ENCODE data around the gene IQCF6. TPM values are rescaled to one million over a fixed set of nuclear protein-coding genes. Genes with fewer than 3 reads are reported as not detected.
"Not testable (repeated sequence)": the region's sequence is repeated elsewhere in the genome, so short reads cannot be mapped to it uniquely, and the experiment has no call there.

The IQCF6 gene
- total RNA-seq, result not detected in 2 replicates
- polyA plus RNA-seq (2012), result not detected

DNA sequence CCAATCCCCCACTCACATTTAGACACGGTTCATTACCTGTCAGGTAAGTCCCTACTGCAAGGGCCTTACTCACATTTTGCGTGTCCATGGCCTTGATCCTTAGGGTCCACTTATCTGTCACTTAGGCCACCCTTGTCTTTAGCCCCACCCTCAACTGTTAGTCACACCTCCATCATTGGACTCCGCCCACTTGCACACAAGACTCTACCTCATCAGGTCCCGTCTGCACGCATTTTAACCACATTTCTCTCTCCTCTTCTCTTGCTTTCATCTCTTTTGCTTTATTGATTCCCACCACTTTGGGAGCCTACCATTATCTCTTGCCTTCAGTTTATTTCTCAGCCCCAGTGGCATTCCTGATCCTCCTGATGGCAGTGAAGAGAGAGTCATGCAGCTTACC lies at the start of gene IQCF6:
TSS of gene IQCF6 (minus strand) at position 101 of the 400 bp plus-strand sequence. CDS start at position 88, 13 bp downstream.
- DNase-seq (ENCODE audit: low read depth), result no peak

DNA sequence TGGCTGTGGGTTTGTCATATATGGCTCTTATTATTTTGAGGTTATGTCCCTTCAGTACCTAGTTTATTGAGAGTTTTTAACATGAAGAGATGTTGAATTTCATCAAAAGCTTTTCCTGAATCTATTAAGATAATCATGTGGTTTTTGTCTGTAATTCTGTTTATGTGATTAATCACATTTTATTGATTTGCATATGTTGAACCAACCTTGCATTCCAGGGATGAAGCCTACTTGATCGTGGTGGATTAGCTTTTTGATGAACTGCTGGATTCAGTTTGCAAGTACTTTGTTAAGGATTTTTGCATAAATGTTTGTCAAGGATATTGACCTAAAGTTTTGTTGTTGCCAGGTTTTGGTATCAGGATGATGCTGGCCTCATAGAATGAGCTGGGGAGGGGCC lies 49.3 kb upstream of the IQCF6 start:
- no peak for DNase-seq (ENCODE audit: low read depth)

DNA sequence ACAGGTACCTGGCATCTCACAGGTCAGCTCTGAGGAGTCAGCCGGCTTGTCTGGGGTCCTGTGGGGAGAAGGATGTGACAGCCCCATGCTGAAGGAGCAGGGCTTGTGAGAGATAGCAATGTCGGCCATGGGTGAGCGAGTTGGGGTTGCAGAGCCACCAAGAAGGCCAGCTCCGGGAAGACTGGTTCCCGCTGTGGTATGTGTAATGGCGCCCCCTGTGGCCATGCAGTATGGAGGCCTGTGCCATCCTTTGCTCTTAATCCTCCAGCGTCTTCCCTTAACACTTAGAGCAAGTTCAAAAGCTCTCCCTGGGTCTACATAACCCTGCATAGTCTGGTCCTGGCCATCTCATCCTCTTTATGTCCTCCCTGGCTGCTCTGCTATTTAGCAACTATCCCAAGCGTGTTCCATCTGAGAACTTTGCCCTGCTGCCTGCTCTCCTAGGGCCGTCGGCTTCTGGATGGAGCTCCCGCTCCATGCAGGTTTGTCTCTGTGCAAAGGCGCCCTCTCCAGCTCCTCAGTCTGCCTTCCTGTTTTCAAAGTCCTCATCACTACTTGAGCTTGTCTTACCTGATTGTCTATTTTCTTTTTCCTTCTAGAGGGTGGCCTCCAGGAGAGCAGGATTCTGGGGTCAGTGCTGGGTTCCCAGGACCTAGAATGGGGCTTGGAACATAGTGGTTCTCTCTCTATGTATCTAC lies 40.8 kb upstream of the IQCF6 start:
- no peak for DNase-seq (ENCODE audit: low read depth)

DNA sequence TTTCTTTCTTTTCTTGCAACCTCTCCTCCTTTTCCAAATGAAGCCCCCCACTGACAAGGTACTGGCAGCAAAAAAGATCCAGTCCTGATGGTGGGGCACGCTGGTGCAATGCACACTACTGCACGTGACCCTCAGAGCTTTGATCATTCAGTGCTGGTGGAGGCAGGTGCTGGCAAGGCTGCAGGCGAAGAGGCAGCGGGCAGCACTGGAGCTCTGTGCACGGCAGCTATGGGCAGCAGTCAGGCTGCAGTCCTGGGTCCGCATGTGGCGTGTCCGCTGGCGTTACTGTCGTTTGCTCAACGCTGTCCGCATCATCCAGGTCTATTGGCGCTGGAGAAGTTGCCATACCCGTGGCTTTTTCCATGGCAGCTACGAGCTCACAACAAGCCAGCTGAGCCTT lies 40.1 kb upstream of the IQCF6 start:
- DNase-seq (ENCODE audit: low read depth), result no peak

DNA sequence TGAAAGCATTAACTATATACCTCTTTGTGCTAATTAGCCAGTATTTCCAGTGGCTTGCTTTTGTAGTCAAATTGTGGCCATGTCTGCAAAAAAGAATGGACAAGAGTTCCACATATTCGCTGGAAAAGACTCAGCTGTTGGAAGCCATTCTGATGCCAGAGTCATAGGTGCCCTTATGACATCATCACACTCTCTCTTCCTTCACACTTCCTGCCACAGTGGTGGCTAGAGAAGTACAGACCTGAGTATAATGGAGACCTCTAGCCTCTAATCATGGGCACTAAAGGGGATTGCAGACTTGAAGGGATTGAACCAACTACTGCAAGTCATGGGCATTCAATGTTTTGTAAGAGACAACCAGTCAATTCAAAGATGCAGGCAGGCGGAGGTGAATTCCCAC lies 38.3 kb upstream of the IQCF6 start:
- no peak for DNase-seq (ENCODE audit: low read depth)

DNA sequence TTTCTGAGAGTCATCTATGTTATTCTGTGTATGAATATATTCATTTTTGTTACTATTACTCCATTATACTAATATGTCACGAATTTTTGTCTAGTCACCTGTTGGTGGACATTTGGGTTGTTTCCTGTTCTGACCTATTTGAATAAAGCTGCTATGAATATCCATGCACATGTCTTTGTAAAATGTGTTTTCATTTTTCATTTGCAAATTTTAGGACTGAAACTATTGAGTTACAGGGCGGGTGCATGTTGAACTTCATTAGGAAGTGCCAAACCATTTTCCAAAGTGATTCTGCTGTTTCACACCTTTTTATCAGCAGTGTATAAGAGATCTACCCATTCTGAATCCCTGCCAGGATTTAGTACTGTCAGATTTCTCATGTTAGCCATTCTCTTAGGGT lies 37.7 kb upstream of the IQCF6 start:
- no peak for DNase-seq (ENCODE audit: low read depth)

DNA sequence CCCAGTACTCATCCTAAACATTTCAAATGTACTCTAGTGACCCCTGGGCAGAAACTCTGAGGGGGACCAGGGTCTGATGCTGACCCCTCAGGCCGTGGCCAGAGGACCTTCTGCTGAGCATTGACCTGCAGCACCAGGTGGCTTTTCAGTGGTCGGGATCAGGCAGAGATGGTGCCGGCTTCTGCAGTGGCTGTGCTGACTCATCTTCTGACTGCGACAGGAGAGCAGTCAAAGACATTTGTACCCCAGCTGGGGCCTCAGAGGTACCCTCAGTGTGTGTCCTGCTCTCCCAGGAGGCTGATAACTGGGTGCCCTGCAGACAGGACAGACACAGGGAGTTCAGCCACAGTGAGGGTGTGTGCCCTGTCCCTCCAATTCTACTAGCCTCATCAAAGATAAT lies 36.6 kb upstream of the IQCF6 start:
- no peak for DNase-seq (ENCODE audit: low read depth)

DNA sequence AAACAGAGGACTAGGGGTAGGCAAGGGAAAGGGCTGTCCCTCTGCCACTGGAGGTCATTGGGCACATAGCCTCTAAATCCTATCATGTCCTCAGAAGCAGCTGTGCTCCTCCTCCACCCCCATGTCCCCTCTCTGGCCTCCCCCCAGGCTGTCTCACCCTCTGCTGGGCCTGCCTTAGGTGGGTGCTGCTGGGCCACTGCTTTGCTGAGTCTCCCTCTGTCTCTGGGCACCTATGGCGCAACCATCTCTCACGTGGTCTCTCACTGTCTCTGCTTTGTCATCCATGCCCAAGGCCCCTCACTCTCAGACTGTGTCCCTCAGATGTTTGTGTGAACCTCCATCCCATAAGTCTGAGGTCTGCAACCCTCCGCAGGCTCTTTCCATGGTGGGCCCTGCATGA lies 35.0 kb upstream of the IQCF6 start:
- DNase-seq (ENCODE audit: low read depth), result no peak

DNA sequence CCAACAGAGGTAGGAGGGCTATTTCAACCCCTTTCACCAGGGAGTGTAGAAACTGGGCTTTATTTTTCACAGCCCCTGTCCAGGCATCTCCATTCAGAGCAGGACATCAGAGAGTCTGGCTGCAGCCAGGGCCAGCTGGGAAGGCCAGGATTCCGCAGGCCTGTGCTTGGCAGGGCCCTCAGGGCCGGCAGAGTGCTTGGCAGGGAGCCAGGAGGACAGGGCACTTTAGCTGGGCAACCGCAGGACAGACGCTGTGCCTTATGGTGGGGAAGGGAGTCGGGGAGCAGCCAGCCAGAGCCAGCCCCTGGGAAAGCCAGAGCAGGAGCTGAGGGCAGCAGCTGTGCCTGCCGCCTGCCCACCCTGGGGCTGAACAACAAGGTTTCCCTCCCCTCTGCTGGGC lies 34.5 kb upstream of the IQCF6 start:
- DNase-seq (ENCODE audit: low read depth), result peak; percentile 92

DNA sequence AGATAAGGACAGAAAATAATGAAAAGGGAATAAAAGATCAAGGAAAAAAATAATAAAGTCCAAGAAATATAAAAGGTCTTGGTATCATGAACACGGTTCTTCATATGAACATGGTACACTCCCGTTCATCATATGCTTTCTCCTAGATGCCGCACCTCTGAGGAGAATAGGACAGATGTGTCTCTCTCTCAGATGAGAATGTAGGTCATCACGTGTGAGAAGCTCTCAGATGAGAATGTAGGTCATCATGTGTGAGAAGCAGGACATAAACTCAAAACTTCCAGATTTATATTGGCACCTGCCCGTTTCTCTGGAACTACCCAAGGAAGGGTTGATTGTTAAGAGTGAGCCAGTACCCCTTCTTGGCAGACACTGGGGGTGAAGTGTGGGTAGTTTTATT lies 29.9 kb upstream of the IQCF6 start:
- DNase-seq (ENCODE audit: low read depth), result no peak

DNA sequence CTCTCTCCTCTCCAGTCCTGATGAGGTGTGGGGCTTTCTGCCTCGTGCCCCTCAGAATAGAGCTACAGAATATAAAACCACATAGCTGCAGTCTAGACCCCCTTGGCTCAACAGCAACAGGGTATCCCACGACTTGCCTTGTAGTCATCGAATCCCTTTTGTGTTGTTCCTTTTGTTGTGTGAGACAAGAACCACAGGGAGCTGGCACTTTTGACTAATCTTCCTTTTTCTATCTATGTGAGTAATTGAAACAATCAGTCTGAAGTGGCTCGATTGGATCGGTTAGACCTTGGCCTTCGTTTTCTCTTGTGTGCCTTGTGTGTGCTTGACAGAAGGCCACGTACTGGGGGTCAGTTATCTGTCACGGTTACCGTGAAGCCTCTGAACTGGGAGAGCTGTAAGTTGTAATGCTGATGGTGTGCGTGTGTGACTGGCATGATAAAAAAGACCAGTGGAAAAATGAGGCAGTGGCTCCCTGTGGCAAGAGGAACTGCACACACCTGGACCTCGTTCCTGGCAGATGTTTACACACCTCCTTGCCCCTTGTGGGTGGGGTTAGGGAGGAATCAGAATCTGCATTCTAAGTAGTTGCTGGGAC lies 23.2 kb upstream of the IQCF6 start:
- DNase-seq (ENCODE audit: low read depth), result no peak

DNA sequence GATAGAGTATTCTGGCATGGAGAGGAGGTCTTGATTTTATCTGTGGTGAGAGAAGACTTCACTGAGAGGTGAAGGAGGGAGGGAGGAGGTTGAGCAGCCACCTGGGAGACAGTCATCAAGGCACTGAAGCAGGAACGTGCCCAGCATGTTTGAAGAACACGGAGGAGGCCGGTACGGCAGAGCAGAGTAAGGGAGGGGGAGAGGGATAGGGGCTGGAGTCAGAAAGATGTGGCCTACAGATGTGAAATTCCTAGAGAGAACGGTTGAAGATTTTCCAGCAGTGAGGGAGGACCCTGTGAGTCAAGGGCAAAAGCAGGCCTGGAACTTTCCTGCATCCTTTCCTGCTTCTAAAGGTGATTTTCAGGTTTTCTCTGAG lies 21.7 kb upstream of the IQCF6 start:
- no peak for DNase-seq (ENCODE audit: low read depth)

DNA sequence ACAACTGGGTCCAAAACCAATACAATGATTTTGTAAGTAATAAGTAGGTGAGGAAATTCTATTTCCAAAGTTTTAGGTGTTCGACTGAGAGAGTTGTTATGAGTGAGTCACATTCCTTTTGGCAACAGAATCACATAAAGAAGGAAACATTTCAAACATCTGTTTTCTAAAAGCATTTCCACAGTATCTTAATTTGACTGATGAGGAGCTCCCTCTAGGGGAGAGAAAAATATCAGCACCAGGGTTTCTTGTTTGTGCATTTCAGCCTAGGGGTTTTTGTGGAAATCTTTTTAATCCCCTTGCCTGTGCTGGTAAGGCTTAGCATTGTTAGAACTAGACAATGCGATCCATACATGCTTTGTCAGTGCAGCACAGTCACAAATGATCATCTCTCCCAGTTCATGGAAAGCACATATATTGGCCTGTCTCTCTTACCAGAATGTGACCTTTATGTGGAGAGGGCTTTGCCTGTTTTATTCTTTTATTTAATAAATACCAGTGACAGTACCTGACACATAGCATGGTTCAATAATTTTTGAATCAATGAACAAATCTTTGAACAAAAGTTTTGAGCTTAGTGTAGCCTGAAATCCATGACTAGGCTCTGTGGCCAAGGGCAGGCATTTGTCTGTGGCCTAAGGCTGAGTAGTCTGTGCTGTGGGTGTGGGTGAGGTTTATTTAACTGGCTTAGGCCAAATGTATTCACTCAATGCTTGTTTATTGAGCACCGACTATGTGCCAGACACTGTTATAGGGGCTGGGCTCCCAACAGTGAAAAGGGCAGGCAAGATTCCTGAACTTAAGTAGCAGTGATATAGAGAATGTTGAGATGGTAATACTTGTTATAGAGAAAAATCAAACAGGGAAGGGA lies 21.1 kb upstream of the IQCF6 start:
- DNase-seq (ENCODE audit: low read depth), result peak; percentile 76

DNA sequence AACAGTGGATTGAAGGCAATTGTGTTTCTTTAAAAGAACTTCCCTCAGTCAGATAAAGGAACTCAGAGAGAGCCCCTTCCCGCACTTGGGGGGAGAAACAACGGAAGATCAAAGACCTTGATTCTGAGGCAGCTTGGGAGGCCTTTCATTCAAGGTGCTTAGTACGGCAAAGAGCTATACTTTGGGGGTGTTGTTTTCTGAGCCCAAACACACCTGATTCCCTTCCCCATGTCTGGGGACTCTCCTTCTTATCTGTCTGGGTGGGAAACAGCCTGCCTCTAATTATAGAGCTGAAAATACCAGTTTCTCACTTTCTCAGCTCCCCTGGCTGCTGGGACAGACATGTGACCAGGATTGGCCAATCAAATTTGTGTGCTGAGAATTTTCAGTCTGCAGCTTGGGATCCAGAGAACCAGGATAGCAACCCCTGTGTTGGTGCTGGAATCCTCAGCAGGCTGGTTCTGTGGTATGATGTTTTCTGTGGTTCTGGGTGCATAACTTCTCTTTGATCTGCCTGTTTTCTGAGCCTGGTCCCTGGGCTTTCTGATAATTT lies 19.4 kb upstream of the IQCF6 start:
- DNase-seq (ENCODE audit: low read depth), result no peak

DNA sequence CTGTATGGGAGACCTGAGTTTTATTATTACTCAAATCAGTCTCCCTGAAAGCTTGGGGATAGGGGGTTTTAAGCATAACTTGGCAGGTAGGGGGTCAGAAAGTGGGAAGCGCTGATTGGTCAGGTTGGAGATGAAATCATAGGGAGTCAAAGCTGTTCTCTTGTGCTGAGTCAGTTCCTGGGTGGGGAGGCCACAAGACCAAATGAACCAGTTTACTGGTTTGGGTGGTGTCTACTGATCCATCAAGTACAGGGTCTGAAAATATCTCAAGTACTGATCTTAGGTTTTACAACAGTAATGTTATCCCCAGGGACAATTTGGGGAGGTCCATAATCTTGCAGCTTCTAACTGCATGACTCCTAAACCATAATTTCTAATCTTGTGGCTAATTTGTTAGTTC lies 17.8 kb upstream of the IQCF6 start:
- no peak for DNase-seq (ENCODE audit: low read depth)

DNA sequence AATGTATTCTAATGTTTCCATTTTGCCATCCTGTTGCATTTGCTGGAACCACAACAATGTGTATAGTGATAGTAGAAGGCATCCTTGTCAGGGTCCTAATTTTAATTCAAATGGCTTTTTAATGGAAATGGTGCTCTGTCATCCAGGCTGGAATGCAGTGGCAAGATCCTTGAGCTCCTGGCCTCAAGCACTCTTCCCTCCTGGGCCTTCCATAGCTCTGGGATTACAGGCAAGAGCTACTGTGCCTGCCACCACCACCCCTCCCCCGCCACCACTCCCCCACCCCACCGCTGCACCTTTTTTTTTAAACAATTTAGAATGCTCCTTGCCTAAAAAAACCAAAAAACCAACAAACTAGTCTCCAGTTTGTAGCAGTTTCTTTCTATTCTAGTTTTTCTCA lies 15.2 kb upstream of the IQCF6 start:
- no peak for DNase-seq (ENCODE audit: low read depth)

DNA sequence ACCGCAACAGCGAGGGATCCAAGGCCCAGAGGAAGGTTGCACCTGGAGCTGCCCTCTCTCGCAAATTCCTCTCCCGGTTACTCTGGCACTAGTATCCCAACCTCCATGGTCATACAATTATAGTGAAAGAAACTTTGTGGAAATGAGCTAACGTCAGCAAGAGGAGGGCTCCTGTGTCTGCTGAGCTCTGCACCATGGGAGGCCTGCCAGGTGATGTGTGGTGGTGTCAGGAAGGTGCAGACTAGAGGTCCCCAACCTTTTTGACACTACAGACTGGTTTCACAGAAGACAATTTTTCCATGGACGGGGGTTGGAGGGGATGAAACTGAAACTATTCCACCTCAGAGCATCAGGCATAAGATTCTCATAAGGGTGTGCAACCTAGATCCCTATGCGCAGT lies 13.2 kb upstream of the IQCF6 start:
- no peak for DNase-seq (ENCODE audit: low read depth)

DNA sequence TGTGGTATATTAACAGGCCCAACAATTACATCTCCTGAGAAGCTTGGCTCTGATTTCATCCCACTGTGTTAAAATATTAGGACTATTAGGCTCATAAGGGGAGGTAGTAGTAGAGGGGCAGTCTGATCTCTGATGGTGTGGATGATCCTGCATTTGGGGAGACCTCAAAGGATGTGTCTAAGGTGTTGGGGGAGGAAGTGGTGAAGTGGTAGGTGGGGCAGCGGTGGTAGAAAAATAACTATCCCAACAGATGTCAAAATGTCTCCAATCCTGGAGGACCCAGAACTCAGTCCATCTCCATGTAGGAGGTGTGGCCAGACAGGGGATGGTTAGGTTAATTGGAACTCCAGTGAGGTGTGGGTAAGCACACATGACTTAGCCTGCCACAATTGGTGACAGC lies 10.4 kb upstream of the IQCF6 start:
- no peak for DNase-seq (ENCODE audit: low read depth)

DNA sequence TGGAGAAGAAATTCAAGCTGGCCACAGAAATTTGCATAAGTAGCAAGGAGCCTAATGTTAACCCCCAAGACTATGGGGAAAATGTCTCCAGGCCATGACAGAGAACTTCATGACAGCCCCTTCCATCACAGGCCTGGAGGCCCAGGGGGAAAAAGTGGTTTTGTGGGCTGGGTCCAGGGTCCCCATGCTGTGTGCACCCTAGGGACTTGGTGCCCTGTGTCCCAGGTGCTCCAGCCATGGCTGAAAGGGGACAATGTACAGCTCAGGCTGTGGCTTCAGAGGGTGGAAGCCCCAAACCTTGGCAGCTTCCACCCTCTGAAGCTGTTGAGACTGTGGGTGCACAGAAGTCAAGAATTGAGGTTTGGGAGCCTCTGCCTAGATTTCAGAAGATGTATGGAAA lies 8.5 kb upstream of the IQCF6 start:
- DNase-seq (ENCODE audit: low read depth), result not testable (repeated sequence)

DNA sequence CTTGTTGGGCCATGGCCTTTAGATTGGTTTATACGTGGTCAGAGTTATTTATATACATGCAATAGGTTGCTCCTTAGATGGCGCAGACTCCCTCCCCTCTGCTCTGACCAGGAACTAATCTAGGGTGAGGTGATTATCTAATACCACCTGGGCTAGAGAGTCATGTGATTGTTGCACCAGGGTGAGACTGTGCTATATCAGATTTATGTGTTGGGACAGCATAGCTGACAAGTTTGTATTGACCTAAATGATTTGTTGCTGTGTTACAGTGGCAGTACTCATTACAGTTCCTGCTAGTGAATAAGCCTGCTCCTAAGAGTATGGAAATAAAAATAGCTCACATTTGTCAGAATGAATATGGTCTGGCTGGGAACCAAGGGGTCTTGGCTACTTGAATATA lies 7.2 kb upstream of the IQCF6 start:
- DNase-seq (ENCODE audit: low read depth), result no peak

DNA sequence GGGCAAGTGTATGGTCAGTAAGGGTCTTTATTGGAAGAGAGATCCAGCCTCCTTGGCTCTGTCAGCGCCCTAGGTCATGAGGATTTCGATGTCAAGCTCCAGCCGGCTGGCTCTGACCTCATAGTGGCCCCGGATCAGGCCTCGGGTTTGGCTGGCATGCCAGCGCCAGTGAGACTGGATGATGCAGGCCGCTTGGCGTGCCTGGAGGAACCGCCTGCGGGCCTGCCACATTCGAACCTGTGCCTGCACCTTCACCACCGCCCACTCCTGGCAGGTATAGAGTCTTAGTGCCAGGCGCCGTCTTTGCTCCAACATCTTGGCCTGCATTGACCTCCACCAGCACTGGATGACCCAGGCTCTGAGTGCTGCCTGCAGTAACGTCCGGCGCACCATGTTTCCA lies 483 bp downstream of the IQCF6 start:
- DNase-seq (ENCODE audit: low read depth), result no peak

DNA sequence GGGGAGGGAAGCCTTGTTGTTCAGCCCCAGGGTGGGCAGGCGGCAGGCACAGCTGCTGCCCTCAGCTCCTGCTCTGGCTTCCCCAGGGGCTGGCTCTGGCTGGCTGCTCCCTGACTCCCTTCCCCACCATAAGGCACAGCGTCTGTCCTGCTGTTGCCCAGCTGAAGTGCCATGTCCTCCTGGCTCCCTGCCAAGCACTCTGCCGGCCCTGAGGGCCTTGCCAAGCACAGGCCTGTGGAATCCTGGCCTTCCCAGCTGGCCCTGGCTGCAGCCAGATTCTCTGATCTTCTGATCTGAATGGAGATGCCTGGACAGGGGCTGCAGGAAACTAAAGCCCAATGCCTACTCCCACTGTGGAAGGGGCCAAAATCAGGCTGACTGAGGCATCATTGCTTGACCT lies 1.1 kb downstream of the IQCF6 start:
- DNase-seq (ENCODE audit: low read depth), result peak; percentile 49

Data from myocyte (in vitro differentiated cells).